IPS-11a (cell line): ENCODE data around the gene SCGB1C2.
"Not testable (repeated sequence)": the region's sequence is repeated elsewhere in the genome, so short reads cannot be mapped to it uniquely, and the experiment has no call there.

ENCODE experiments used
- H3K4me3 ChIP-seq: one replicate; pipeline ENCODE4 v1.5.1; 2013; ENCODE audit warnings: low read depth, low read length, control low read depth

Gene SCGB1C2

DNA sequence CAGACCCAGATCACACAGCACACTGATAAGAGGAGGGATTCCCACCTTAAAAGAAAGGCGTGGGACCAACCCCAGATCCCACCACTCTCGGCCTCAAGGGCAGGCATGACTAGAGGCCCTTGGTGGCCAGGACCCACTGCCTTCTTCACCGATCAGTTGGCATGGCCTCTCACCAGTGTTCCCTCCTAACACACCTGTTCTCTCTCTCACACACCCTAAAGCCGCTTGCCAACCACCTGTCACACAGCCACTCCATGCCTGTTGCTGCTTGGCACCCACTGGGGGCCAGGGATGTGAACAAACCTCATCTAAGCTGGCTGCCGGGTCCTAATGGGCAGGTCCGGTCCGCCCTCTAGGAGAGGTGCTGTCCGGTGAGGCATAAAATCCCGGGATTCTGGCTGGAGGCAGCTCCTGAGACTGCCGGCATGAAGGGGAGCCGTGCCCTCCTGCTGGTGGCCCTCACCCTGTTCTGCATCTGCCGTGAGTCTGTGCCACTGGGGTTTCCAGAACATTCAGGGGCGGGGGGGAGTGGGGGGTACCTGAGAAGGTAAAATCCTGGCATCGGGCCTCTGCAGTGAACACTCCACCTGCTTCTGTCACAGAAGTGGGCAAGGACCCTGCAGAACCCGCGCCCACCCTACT, at the start of gene SCGB1C2:
Gene SCGB1C2 (plus strand): TSS at position 404 of the 642 bp plus-strand sequence. CDS start 22 bp downstream, at position 426.
- H3K4me3 ChIP-seq, result not testable (repeated sequence)

DNA sequence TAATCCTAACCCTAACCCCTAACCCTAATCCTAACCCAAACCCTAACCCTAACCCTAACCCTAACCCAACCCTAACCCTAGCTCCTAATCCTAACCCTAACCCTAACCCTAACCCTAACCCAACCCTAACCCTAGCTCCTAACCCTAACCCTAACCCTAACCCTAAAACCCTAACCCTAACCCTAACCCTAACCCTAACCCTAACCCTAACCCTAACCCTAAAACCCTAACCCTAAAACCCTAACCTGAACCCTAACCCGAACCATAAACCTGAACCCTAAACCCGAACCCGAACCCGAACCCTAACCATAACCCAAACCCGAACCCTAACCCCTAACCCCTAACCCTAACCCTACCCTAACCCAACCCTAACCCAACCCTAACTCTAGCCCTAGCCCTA, 24.3 kb upstream of the SCGB1C2 start:
- H3K4me3 ChIP-seq, result not testable (repeated sequence)

DNA sequence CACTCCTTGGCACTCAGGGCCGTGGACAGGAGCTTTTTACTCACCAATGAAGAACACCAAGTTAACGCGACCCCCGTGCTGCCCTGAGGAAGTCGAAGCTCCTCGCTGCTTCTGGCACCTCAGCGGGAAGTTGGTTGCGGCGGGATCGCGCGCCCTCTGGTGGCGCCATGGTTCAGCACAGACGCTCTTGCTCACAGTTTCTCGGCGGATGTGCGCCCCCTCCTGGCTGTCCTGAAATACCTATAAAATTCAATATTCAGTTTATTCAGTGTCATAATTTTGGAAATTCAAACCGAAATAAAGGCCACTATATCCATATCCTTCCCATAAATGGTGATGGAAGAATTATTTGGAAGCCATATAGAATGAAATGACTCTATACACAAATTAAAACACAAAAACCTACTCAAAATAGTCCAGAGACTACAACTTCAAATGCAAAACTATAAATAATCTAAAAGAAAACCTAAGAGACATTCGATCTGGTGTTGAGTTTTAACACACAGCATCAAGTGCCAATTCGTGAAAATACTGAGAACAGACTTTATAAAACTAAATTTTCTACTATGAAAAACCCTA, 18.9 kb upstream of the SCGB1C2 start:
- not testable (repeated sequence) for H3K4me3 ChIP-seq

DNA sequence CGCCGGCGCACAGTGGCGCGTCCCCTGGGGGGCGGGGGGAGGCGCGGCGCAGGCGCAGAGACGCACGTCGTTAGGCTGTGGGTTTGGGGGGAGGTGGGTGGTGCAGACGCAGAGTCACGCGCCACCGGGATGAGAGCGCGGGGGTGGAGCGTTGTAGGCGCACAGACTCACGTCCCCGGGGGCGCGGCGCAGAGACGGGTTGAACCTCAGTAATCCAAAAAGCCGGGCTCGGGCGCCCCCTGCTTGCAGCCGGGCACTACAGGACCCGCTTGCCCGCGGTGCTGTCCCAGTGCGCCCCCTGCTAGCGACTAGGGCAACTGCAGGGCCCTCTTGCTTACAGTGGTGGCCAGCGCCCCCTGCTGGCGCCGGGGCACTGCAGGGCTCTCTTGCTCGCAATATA, 3.4 kb upstream of the SCGB1C2 start:
- not testable (repeated sequence) for H3K4me3 ChIP-seq

DNA sequence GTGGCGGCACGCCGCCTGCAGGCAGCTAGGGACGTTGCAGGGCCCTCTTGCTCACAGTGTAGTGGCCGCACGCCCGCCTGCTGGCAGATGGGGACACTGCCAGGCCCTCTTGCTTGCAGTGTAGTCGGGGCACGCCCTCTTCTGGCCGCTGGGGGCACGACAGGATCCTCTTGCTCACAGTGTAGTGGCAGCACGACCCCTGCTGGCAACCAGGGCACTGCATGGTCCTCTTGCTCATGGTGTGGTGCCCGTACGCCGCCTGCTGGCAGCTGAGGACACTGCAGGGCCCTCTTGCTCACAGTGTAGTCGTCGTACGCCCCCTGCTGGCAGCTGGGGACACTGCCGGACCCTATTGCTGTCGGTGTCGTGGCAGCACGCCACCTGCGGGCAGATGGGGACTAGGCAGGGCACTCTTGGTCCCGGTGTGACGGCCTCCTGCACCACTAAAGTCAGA, 3.0 kb upstream of the SCGB1C2 start:
- not testable (repeated sequence) for H3K4me3 ChIP-seq

DNA sequence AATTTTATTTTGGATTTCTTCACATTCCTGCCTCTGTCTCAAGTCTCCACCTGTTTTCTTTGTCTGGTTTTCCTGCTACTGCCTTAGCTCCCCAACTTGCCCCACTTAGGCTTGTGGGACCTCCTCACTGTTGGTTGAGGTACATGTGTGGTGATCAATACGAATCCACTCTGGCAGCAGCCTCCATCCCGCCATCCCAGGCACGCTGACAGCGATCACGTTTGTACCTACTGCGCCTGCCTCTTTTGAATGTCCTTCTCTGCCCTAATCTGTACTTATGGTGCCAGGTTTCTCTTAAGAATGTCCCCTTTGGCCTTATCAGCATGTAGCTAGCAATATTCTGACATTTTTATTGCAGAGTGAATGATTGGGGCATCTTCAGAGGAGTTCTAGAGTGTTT, 2.3 kb upstream of the SCGB1C2 start:
- not testable (repeated sequence) for H3K4me3 ChIP-seq

DNA sequence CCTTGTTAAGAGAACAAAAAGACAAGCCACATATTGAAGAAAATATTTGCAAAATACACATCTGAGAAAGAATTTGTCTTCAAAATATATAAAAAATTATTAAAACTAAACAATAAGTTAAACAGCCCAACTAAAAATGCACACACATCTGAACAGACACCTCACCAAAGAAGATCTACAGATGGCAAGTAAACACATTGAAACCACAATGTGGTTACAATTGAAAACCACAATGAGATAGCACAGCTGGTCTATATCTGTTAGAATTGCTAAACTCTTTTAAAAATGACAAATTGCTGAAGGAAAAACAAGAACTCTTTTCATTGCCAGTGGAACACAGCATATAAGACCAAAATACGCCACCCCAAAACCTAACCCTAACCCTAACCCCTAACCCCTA, 1.5 kb upstream of the SCGB1C2 start:
- not testable (repeated sequence) for H3K4me3 ChIP-seq

DNA sequence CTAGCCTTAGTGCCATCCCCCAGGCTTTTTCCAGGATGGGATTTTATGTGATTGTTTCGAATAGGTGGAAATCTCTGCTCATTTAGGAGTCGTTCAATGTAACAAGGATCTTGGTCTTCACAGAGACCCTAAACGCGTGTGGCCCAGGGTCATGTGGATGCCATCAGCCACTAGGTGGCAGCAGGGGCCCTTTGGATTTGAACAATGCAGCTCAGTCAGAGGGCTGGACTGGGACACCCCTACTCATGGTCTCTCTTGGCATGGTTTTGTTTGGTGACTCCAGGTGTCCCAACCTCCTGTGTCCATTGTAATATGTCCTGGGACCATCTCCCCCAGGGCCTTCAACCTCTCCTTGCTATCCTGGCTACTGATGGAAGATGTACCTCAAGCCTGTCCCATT, 838 bp upstream of the SCGB1C2 start:
- H3K4me3 ChIP-seq, result not testable (repeated sequence)

DNA sequence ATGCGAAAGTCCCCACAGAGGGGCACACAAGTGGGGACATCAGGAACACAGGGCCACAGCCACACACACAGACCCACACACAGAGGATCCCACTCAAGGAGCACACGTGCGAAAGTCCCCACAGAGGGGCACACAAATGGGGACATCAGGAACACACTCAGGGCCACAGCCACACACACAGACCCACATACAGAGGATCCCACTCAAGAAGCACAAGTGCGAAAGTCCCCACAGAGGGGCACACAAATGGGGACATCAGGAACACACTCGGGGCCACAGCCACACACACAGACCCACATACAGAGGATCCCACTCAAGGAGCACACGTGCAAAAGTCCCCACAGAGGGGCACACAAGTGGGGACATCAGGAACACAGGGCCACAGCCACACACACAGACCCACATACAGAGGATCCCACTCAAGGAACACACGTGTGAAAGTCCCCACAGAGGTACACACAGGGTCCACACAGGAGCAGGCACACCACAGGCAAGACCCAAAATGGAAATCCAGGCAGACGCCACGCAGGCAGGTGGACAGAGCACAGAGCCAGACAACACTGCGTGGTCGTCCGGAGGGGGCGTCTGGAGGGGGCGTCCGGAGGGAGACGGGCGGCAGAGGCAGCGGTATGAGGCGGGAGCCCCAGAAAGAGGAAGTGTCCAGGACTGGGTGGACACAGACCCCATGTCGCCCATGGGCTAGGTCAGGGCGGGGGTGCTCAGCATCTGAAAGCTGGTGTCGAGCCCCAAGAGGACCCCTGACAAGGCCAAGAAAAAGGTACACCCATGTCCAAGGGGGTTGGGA, 2.2 kb downstream of the SCGB1C2 start:
- H3K4me3 ChIP-seq, result not testable (repeated sequence)

DNA sequence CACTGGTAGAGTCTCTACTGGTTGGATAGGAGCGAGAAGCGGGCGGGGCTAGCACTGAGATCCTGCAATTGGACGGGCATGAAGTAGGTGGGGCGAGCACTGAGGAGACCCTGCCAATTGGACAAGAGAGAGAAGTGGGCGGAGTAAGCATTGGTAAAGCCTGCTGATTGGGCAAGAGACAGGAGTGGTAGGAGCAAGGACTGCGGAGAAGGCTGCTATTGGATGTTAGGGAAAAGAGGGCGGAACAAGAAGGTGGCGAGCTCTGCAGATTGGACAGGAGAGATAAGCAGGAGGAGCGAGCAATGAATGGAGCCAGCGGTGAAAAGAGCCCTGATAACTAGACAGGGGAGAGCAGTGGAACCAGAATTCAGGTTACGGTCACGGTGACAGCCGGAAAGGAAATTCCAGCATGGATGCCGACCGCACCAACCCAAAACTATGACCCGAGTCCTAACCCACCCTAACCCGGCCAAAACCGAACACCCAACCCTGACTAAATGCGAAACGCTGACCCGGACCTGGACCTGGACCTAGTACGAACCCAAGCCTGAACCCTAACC, 4.8 kb downstream of the SCGB1C2 start:
- H3K4me3 ChIP-seq, result no peak overlapping the region

DNA sequence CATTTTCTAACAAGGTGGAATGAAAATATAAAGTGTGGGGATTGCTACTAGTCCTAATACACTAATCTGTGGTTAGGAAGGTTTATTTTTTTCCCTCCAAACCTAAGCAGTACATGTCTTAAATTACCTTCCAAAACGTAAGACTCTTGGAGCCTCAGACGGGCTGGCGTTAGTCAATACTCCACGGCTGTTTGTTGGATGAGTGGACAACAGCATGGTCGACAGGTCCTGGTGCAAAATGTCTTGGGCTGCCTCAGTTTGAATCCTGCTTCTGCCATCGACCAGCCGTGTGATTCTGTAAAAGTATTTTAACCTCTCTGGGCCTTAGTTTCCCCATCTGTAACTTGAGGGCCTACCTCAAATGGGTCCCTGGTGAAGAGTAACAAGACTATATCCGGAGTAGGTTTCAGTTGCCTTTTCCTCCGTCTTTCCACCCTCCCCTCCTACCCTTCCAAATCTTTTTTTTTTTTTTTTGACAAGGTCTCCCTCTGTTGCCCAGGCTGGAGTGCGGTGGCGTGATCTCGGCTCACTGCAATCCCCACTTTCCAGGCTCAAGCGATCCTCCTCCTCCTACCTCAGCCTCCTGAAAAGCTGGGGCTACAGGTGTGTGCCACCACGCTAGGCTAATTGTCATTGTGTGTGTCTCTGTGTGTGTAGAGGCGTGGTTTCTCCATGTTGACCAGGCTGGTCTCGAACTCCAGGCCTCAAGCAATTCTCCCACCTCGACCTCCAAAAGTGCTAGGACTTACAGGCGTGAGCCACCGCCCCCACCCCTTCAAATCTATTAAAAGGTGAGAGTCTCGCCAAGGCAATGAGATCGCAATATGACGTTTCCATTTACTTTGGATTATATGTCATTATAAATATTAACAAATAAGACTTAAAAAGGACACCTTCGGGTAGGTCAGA, 5.8 kb downstream of the SCGB1C2 start:
- no peak overlapping the region for H3K4me3 ChIP-seq

DNA sequence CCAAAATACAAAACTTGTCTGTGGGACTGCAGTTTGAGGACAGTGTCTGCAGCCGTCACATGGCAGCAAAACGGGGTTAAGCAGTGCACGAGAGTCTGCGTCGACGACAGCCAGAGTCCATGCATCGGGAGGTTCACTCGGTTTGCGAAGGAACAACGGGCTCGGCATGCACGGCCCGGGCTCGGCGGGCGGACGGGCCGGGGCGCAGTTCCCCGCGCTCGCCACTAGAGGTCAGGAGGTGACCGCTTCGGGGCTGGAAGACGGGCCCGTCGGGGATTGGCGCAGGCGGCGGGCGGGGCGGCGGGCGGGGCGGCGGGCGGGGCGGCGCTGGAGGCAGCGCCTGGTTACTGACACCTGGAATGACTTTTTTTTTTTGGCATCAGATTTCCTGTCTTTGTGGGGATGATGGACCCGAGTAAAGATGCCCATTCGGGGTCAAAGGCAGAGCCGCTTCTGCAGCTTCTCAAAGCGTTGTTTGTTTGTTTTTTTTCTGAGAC, 6.5 kb downstream of the SCGB1C2 start:
- no peak overlapping the region for H3K4me3 ChIP-seq

DNA sequence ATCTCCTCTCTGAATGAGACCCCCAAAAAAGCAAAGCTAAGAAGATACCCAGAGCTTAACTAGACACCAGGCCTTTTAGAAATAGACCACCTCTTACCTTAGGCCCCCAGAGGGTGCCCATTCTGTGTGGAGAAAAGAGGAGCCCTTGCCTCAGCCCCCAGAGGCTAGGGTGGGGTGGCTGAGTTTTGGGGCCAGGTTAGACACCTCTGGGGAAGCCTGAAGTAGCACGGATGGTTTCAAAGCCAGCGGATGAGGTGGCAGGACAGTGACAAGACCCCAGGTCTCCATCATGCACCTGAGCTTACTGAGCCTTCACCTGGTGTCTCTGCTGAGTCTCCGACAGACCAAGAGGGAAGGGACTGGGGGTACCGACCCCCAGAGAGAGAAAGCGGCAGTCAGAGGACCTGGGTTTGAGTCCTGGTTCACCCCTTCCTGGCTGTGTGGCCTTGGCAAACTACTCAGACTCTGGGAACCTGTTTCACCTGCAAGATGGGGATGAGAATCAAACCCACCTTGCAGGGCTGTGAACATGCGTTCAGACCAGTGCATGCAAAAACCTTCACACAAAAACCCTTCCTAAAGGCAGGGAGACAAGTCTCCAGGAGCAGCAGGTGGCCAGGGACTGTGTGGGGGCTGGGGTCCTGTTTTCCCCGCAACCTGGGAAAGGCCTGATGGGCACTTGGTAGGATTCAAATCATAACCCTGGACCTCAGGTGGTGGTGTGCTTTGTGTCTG, 7.7 kb downstream of the SCGB1C2 start:
- no peak overlapping the region for H3K4me3 ChIP-seq

DNA sequence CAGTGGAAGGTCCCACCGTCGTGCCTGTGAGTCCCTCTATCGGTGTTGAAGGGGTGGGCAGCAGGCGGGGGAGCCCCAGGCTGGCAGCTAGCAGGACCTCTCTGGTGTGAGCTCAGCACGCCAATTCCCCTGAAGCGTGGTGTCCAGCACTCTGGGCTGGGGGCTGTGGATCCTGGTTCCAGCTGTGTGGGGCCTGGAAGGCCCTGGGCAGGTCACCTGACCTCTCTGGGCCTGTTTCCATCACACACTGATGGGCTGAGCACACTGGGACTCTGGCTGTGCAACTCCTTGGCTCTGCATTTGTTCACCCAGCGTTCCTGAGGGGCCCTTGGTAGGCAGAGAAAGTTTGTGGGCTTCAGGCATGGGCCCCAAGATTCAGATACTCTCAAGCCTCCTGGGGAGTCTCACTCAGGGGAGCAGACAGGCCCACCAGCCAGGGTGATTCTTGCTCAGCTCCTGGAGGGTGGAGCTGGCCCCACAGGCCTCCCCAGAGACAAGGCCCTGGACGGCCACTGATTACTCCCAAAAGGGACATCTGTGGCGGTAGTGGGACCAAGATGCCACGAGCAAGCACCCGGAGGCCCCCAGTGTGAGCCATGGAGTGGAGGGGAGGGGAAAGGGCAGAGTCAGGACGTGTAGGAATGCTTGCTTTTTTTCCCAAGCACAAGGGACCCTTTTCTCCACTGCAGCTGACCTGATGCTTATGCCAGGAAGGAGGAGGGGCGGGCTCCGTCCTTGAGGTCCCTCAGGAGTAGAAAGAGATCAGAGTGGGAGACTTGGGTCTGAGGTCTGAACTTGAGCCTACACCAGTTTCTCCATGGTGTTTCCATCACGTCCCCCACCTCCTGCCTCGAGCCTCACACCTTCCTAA, 8.5 kb downstream of the SCGB1C2 start:
- no peak overlapping the region for H3K4me3 ChIP-seq

DNA sequence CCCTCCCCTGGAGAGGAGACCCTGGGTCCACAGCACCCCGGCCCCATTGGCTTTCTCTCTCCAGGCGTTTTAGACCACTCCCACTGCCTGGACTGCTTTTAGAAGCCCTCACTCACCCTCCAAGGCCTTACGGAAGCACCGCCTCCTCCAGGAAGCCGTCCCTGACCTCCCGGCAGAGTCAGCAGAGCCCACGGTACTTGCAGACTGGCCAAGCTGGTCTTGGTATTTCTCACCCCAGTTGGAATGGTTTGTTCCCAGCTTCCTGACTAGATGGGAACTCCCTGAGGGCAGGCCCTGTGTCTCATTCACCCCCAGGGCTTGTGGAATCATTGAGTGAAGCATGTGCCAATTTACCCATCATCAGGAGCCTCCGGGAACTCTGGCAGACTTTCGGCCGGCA, 9.2 kb downstream of the SCGB1C2 start:
- no peak overlapping the region for H3K4me3 ChIP-seq

DNA sequence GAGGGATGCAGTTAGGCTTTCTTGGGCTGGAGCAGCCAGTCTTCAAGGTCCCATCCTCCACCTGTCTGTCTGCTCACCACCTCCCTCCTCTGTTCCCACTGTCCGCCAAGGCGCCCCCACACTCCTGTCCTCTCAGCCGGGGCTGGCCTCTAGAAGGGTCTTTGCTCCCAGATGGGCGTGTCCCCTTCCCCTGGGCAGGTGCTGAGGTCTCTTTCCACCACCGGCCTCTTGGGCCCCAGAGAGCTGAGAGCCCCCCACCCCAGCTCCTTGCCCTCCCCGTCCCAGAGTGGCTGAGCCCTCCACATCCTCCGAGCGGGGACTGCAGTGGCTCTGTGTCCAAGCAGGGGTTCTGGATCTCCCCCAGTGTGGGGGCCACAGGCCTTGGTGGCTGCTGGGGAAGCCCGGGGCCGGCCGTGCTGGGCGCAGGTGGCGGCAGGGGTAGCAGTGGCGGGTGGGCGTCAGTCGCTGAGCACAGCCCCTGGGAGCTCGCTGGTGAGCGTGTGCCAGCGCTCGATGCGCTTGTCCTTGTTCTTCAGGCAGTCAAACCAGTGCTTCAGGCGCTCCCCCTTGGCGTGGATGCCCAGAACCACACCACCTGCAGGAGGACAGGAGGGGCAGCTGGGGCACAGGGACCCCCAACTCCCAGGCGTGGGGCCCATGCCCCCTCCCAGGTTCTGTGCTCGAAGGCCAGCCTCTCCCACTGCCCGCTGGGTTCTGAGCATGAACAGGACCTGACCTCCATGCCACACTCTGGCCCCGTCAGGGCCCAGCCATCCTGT, 9.8 kb downstream of the SCGB1C2 start:
- no peak overlapping the region for H3K4me3 ChIP-seq

DNA sequence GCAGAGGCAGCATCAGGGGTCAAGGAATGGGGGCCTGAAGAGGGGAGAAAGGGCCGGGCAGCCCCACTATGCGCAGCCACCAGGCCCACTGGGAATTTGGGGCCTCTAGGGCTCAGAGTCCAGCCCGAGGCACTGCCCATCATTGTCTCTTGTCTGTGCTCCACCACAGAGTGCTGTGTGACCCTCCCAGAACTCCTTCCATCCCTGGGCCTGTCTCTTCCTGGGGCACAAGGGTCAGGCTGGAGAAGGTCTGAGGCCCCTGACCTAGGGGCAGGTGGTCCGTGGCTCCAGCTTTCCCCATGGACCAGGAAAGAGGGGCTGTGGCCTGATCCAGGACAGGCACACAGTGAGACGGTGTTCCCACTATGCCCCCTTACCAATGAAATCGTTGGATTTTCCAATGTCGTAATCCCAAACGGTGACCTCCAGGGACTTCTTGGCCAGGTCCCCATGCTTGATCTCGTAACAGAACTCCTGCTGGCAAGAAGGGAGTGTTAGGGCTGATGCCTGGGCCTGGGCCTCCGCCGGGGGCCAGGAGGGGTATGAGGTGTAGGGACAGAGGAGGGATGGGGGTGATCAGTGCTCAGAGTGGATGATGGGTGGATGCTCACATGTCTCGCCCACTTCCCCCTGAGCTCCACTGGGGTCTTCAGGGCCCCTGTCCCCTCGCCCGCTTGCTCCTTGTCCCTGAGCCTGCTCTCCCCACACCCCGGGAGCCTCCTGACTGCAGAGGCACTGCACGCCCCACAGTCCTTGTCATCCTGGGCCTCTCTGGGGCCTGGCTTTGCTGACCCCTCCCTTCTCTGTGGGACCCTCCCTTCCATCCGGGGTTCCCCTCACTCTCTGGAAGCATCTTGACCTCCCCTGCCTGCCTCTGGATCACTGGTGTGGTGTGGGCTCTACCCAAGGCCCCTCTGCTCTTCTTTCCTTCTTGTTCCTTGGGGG, 10.7 kb downstream of the SCGB1C2 start:
- no peak overlapping the region for H3K4me3 ChIP-seq
